Ascending aorta (tissue), 2 donors: ENCODE data around the gene JAM2. TPM values are rescaled to one million over a fixed set of nuclear protein-coding genes. Genes with fewer than 3 reads are reported as not detected.

Source experiments
- DNase-seq, 2 donors: peaks; one replicate each; pipeline ENCODE4 v3.0.0-alpha.2; 2019; ENCODE audit warnings: low spot score in 2 of 2
- H3K27ac ChIP-seq, 2 donors: fragments of 200-600 bp; sonication (generic); one replicate each; pipeline ENCODE4 v1.5.1; 2016 to 2017; ENCODE audit warnings: mild to moderate bottlenecking in 1 of 2
- H3K27me3 ChIP-seq: fragments of 200-600 bp; sonication (generic); one replicate; pipeline ENCODE4 v1.5.1; 2017
- H3K36me3 ChIP-seq, 2 donors: fragments of 200-600 bp; sonication (generic); one replicate each; pipeline ENCODE4 v1.5.1; 2016
- H3K4me1 ChIP-seq, 2 donors: fragments of 200-600 bp; sonication (generic); one replicate each; pipeline ENCODE4 v1.5.1; 2016 to 2017; ENCODE audit warnings: mild to moderate bottlenecking in 1 of 2
- H3K4me3 ChIP-seq, 2 donors: fragments of 200-600 bp; sonication (generic); one replicate each; pipeline ENCODE4 v1.5.1; 2016 to 2017; ENCODE audit warnings: mild to moderate bottlenecking in 1 of 2
- H3K9me3 ChIP-seq, 2 donors: fragments of 200-600 bp; sonication (generic); one replicate each; pipeline ENCODE4 v1.5.1; 2016
- intact Hi-C: fragments of 100-400 bp; cut with DNase I; formaldehyde crosslinking; loops from one replicate; pipeline ENCODE4 v1.15.1; 2023
- total RNA-seq: library from RNA; depleted of rRNA; stranded (reverse); fragments of >200 nt; gene quantifications from one replicate; pipeline ENCODE4 v1.1.0, GENCODE V29; 2016
- TF ChIP-seq, protein P1 (sequence below), 3 experiments: fragments of 200-600 bp in 2 of 3; fragments of 450-650 bp in 1 of 3; sonication (generic) in 2 of 3; IDR thresholded peaks; one replicate each; pipeline ENCODE4 v1.5.1; 2016 to 2019; ENCODE audit warnings: antibody characterized with exemption in 3 of 3, mild to moderate bottlenecking in 1 of 3, moderate library complexity in 1 of 3

The JAM2 gene
- total RNA-seq, 1 donor from 2014 or later: 54.1 TPM

DNA sequence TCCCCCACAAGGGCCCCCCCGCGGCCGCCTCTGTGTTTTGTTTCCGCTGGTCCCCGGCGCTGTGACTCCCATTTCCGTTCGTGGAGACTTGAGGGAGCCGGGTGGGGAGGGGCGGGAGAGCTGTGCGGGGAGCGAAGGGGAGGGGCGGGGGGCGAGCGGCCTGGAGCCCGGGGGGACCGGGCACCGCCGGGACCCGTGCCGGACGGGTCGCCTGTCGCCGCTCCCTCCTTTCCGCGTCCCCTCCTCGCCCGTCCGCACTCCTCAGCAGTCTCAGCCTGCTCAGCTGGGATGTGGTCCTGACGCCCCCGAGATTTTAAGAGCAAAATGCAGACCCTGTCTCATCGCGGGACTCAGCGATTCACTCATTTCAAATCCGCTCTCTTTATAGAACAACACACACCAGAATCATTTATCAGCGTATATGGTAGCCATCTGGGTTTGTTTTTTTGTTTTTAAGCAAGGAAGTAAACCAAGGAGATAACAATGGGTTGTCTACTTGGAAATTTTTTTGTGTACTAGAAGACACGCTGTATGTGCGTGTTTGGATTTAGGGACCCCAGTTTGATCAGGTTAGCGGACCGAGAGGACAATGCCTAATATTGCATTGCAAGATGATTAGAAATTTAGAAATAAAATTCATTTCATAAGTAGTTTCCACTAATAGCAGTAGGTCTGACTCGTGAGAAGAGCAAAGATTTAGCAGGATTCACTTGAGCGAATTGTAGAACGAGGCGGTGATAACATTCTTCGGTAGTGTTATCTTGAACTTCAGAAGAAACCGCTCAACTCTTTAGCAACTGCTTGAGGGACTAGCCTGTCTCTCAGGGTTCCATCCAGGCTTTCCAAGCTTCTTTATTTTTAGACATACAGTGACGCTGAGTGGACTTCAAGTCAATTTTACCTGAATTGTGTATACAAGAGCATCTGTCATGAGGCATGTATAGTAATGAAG lies 96.9 kb downstream of the JAM2 start:
- Histone ChIP-seq H3K36me3 (no peaks in the 10 kb centered on the region), H3K4me3 (peak overlapping the region; percentile 82 to 85), H3K9me3 (no peaks in the 10 kb centered on the region), H3K27ac (peak overlapping the region; percentile 98 to 99), H3K4me1 (peaks cover 0 to 24% of the 10 kb centered on the region in 2 donors), H3K27me3 (no peaks in the 10 kb centered on the region)
- TF ChIP-seq, protein P1, sequence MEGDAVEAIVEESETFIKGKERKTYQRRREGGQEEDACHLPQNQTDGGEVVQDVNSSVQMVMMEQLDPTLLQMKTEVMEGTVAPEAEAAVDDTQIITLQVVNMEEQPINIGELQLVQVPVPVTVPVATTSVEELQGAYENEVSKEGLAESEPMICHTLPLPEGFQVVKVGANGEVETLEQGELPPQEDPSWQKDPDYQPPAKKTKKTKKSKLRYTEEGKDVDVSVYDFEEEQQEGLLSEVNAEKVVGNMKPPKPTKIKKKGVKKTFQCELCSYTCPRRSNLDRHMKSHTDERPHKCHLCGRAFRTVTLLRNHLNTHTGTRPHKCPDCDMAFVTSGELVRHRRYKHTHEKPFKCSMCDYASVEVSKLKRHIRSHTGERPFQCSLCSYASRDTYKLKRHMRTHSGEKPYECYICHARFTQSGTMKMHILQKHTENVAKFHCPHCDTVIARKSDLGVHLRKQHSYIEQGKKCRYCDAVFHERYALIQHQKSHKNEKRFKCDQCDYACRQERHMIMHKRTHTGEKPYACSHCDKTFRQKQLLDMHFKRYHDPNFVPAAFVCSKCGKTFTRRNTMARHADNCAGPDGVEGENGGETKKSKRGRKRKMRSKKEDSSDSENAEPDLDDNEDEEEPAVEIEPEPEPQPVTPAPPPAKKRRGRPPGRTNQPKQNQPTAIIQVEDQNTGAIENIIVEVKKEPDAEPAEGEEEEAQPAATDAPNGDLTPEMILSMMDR (IDR thresholded peaks at IDR 0.05): no peak
- intact Hi-C loops: loop anchor here (2.0 to 10.0 kb wide), 4 partner anchors 131 to 1109 kb away; partner anchors contain the start of genes ADAMTS1, APP and MRPL39
- peak; percentile 45 to 95 for DNase-seq

DNA sequence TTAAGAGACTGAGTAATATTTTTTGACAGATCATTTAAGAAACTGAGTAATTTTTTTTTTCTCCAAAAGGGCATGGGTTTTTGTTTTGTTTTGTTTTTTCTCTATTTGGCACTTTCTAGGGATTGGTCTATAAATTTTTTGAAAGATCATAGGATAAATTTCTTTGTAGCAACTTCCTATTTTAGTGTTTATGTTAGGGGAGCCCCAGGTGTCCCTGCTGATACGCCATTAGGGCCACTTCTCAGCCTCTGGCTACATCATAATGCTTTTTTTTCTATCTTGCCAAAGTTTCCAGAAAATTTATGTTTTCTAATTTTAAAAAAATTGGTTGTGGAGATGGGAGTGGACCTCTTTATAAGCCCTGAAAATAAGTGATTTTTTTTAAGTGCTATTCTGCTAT lies 98.4 kb downstream of the JAM2 start:
- intact Hi-C loops: loop anchor here (5.0 to 10.0 kb wide), 3 partner anchors 133 to 1107 kb away; partner anchors contain the start of genes ADAMTS1, APP and MRPL39
- DNase-seq: no peak

DNA sequence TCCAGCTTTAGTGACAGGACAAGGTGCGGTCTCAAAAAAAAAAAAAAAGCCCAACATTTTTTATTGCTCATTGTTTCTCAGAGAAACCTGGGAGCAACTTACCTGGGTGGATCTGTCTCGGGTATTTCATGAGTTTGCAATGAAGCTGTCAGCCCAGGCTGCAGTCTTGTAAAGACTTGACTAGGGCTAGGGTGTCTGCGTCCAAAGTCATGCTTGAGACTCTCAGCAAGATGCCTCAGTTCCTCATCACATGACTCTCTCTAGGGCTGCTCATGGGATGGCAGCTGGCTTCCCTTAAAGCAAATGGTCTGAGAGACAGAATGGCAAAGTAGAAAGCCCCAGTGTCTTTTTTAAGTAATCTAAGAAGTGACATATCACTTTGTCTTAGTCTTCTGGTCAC lies 103.8 kb downstream of the JAM2 start:
- Histone ChIP-seq H3K36me3 (peaks cover 0 to 20% of the 10 kb centered on the region in 2 donors), H3K27ac (no peak overlapping the region), H3K27me3 (no peaks in the 10 kb centered on the region), H3K9me3 (no peaks in the 10 kb centered on the region), H3K4me1 (no peaks in the 10 kb centered on the region), H3K4me3 (no peak overlapping the region)
- TF ChIP-seq, protein P1 (IDR thresholded peaks at IDR 0.05): no peak
- no peak for DNase-seq
- intact Hi-C loops: no loop called here

More for the DNA sequence above, 98.4 kb downstream of the JAM2 start:
- TF ChIP-seq, protein P1 (IDR thresholded peaks at IDR 0.05): no peak
- Histone ChIP-seq H3K27me3 (no peaks in the 10 kb centered on the region), H3K4me1 (peaks cover 0 to 20% of the 10 kb centered on the region in 2 donors), H3K27ac (no peak overlapping the region), H3K9me3 (no peaks in the 10 kb centered on the region), H3K36me3 (peaks cover 0 to under 1% of the 10 kb centered on the region in 2 donors), H3K4me3 (no peak overlapping the region)

DNA sequence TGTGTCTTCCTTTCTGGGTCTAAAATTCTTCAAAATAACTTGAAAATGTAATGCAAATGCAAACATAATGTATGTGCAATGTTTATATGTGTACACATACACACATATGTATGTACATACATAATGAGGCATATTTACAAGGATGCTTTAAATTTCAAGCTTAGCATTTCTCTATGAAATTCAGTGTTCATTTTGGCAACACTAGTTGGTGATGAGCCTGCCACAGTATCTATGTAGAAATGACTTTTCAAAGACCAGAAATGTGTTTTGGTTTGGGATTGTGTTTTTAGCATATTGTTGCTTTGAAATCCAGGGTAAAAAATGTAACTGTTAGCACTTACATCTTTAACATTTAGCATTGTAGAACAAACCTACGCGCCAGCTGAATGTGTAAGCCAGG lies 105.8 kb downstream of the JAM2 start:
- DNase-seq: no peak
- Histone ChIP-seq H3K4me3 (no peak overlapping the region), H3K27me3 (no peaks in the 10 kb centered on the region), H3K36me3 (peaks cover 4 to 20% of the 10 kb centered on the region in 2 donors), H3K27ac (no peak overlapping the region), H3K4me1 (no peaks in the 10 kb centered on the region), H3K9me3 (no peaks in the 10 kb centered on the region)
- TF ChIP-seq, protein P1 (IDR thresholded peaks at IDR 0.05): no peak
- intact Hi-C loops: no loop called here

DNA sequence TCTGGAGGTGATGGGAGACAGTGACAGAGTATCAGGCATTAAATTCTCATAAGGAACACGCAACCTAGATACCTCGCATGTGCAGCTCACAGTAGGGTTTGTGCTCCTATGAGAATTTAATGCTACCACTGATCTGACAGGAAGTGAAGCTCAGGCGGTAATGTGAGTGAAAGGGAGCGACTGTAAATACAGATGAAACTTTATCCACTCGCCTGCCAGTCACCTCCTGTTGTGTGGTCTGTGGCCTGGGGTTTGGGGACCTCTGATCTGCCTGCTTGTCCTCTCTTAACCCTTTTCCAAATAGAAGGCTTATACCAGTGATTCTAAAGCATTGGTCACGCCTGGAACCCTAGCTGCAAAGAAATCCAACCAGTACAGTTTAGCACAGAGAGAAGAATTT lies 111.0 kb downstream of the JAM2 start:
- intact Hi-C loops: no loop called here
- peaks cover 13 to 43% of the 10 kb centered on the region in 2 donors for H3K36me3 ChIP-seq

More for the DNA sequence above, 111.0 kb downstream of the JAM2 start:
- Histone ChIP-seq H3K4me1 (no peaks in the 10 kb centered on the region), H3K27ac (no peak overlapping the region), H3K27me3 (no peaks in the 10 kb centered on the region), H3K9me3 (no peaks in the 10 kb centered on the region), H3K4me3 (no peak overlapping the region)
- no peak for DNase-seq
- TF ChIP-seq, protein P1 (IDR thresholded peaks at IDR 0.05): no peak
